Upper lobe of right lung (tissue), 1 donor: ENCODE measurements around the gene GP1BB. TPM values are rescaled to one million over a fixed set of nuclear protein-coding genes. Genes with fewer than 3 reads are reported as not detected.

Experiments
- ATAC-seq: fragments of 200-7000 bp; cut with Tn5 transposase; one replicate; pipeline ENCODE4 v1.9.1; 2020; ENCODE audit warnings: mild to moderate bottlenecking, moderate library complexity
- DNase-seq: peaks from one replicate; pipeline ENCODE4 v3.0.0-alpha.2; 2020
- H3K27ac ChIP-seq: fragments of 200-600 bp; one replicate; pipeline ENCODE4 v1.8.0; 2022
- H3K27me3 ChIP-seq: fragments of 200-600 bp; one replicate; pipeline ENCODE4 v1.8.0; 2022; ENCODE audit warnings: mild to moderate bottlenecking
- H3K36me3 ChIP-seq: fragments of 200-600 bp; one replicate; pipeline ENCODE4 v1.8.0; 2022
- H3K4me1 ChIP-seq: fragments of 200-600 bp; one replicate; pipeline ENCODE4 v1.8.0; 2022
- H3K4me3 ChIP-seq: fragments of 200-600 bp; one replicate; pipeline ENCODE4 v1.8.0; 2022; ENCODE audit warnings: mild to moderate bottlenecking
- H3K9me3 ChIP-seq: fragments of 200-600 bp; one replicate; pipeline ENCODE4 v1.8.0; 2022
- intact Hi-C: fragments of 100-400 bp; cut with DNase I; formaldehyde crosslinking; loops from one replicate; pipeline ENCODE4 v1.11.0; 2022
- total RNA-seq: library from RNA; stranded (reverse); fragmentation: NEBNext Ultra II Directional; extraction: Animal tissue kit (Norgen Biotek cat#: 25700); gene quantifications from one replicate; pipeline ENCODE4 v1.2.1, GENCODE V29; 2021
- TF ChIP-seq, protein P1 (sequence below): fragments of 200-600 bp; IDR thresholded peaks from one replicate; pipeline ENCODE4 v1.8.0; 2022; ENCODE audit warnings: antibody characterized with exemption
- donor health status: DM: no; HTN: yes; CAD: no; lungs with severe emphysema.

GP1BB gene
- total RNA-seq, 1 donor from 2014 or later, result 1.3 TPM

- H3K4me3 ChIP-seq, result peak overlapping the region; percentile 38
- H3K4me1 ChIP-seq, result peaks cover 9% of the 10 kb centered on the region
- ATAC-seq (peak; percentile 8), DNase-seq (no peak)
- H3K27me3 ChIP-seq, result peaks cover 28% of the 10 kb centered on the region
- no peaks in the 10 kb centered on the region for H3K36me3 ChIP-seq
- no peak overlapping the region for H3K27ac ChIP-seq
- intact Hi-C loops, result no loop called here
- TF ChIP-seq, protein P1, sequence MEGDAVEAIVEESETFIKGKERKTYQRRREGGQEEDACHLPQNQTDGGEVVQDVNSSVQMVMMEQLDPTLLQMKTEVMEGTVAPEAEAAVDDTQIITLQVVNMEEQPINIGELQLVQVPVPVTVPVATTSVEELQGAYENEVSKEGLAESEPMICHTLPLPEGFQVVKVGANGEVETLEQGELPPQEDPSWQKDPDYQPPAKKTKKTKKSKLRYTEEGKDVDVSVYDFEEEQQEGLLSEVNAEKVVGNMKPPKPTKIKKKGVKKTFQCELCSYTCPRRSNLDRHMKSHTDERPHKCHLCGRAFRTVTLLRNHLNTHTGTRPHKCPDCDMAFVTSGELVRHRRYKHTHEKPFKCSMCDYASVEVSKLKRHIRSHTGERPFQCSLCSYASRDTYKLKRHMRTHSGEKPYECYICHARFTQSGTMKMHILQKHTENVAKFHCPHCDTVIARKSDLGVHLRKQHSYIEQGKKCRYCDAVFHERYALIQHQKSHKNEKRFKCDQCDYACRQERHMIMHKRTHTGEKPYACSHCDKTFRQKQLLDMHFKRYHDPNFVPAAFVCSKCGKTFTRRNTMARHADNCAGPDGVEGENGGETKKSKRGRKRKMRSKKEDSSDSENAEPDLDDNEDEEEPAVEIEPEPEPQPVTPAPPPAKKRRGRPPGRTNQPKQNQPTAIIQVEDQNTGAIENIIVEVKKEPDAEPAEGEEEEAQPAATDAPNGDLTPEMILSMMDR, result no peak
- no peaks in the 10 kb centered on the region for H3K9me3 ChIP-seq
These were observed 9.6 kb upstream of the GP1BB start for GRCh38 chr22:19713650-19714311.

- Histone ChIP-seq H3K27me3 (peaks cover 32% of the 10 kb centered on the region), H3K4me3 (peak within 1 kb of the TSS; percentile 54), H3K4me1 (peaks cover 10% of the 10 kb centered on the region), H3K36me3 (no peaks in the 10 kb centered on the region), H3K27ac (no peak within 1 kb of the TSS), H3K9me3 (no peaks in the 10 kb centered on the region)
- intact Hi-C loops, result no loop called here
- TF ChIP-seq, protein P1, result no peak
- ATAC-seq, result no peak
- no peak for DNase-seq
These were observed 8.8 kb upstream of the GP1BB start, which contains the start of gene SEPTIN5 for GRCh38 chr22:19714312-19715187. Gene SEPTIN5, plus strand, starts transcription at chr22:19714503. Its CDS starts 86 bp downstream, at chr22:19714589.

DNA sequence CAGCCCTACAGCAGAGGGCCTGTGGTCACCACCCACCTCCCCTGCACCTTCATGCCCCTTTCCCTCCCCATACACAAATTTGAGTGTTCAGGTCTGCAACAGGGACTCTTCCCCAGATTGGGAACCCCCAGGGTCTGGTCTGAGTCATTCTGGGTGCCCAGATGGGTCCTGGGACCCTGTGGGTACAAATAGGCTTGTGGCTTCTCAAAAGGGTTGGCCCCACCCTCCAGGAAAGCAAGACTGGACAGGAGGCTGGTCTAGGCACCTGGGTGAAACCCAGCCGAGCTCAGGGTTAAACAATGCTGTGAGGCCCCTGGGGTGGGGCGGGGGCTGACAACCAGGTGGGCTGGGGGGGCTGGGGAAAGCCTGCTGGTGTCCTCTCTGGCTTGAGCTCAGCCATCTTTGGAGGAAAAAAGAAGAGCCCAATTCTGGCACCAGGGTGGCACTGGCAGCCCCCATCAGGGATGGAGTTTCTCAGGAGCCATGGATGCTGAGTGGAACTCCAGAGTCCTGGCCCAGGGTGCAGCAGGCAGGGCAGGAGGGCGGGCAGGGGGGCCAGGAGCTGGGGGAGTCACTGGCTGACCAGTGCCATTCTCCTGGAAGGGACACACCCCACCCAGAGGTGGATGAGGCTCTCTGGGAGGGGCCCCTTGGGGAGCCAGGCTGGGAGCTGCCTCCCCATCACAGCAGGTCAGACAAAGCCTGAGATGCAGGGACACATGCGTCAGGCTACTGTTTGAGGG, 8.0 kb upstream of the GP1BB start:
- Histone ChIP-seq H3K9me3 (no peaks in the 10 kb centered on the region), H3K4me1 (peaks cover 10% of the 10 kb centered on the region), H3K4me3 (peak overlapping the region; percentile 54), H3K27ac (no peak overlapping the region), H3K36me3 (no peaks in the 10 kb centered on the region), H3K27me3 (peaks cover 32% of the 10 kb centered on the region)
- intact Hi-C loops, result no loop called here
- DNase-seq, result no peak
- TF ChIP-seq, protein P1, result no peak
- ATAC-seq, result no peak

GRCh38 chr22:19716041-19716828, 7.1 kb upstream of the GP1BB start:
- no peak for ATAC-seq
- Histone ChIP-seq H3K4me1 (peaks cover 10% of the 10 kb centered on the region), H3K4me3 (no peak overlapping the region), H3K9me3 (no peaks in the 10 kb centered on the region), H3K36me3 (no peaks in the 10 kb centered on the region), H3K27me3 (peaks cover 32% of the 10 kb centered on the region), H3K27ac (no peak overlapping the region)
- intact Hi-C loops, result no loop called here
- TF ChIP-seq, protein P1, result no peak
- DNase-seq, result no peak

DNA sequence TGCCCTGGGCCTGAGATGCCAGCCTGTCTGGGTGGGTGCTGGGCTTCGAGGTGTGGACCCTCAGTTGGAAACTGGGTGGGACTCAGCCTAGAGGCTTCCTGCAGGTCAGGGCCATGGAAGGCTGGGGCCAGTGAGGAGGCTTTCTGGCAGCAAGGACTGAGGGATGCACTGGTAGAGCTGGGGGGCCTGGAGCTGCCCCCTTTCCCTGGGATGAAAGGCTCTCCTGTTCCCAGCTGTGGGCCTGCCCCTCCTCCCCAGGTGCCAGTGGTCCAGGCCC, 6.6 kb upstream of the GP1BB start:
- ATAC-seq, result no peak
- peaks cover 10% of the 10 kb centered on the region for H3K4me1 ChIP-seq
- TF ChIP-seq, protein P1, result no peak

More for the DNA sequence above, 6.6 kb upstream of the GP1BB start:
- intact Hi-C loops, result no loop called here
- DNase-seq, result no peak
- H3K27me3 ChIP-seq, result peaks cover 32% of the 10 kb centered on the region
- H3K9me3 ChIP-seq, result no peaks in the 10 kb centered on the region
- H3K36me3 ChIP-seq, result no peaks in the 10 kb centered on the region
- H3K27ac ChIP-seq, result no peak overlapping the region
- no peak overlapping the region for H3K4me3 ChIP-seq
